ENCODE data around the gene POLR1H. TPM values are rescaled to one million over a fixed set of nuclear protein-coding genes. Genes with fewer than 3 reads are reported as not detected.

POLR1H gene
- total RNA-seq, 1 donor, result 21.4 TPM

DNA sequence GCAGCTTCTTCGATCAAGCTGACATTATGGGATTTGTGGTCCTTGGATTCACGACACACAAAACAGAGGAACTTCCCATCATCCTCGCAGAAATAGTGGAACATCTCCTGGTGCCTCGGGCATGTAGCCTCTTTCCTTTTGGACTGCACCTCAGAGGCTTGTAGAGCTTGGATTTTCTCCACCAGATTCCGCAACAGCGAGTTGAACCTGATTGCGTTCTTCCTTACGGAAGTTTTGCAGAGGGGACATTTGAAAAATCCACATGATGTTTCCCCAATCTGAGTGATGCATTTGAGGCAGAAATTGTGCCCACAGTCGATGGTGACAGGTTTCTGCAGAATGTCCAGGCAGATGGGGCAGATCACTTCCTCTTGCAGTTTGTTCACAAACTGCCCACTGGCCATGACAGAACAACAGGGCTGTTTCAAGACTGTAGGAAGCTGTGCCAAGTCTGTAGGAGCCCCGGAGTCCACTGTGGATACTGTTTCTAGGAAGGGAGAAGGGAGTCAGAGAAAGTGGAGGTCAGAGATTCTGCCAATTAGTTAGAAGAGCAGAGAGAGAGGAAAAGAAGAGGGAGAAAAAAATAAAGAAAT, 51.4 kb downstream of the POLR1H start:
- TF ChIP-seq, protein P1, sequence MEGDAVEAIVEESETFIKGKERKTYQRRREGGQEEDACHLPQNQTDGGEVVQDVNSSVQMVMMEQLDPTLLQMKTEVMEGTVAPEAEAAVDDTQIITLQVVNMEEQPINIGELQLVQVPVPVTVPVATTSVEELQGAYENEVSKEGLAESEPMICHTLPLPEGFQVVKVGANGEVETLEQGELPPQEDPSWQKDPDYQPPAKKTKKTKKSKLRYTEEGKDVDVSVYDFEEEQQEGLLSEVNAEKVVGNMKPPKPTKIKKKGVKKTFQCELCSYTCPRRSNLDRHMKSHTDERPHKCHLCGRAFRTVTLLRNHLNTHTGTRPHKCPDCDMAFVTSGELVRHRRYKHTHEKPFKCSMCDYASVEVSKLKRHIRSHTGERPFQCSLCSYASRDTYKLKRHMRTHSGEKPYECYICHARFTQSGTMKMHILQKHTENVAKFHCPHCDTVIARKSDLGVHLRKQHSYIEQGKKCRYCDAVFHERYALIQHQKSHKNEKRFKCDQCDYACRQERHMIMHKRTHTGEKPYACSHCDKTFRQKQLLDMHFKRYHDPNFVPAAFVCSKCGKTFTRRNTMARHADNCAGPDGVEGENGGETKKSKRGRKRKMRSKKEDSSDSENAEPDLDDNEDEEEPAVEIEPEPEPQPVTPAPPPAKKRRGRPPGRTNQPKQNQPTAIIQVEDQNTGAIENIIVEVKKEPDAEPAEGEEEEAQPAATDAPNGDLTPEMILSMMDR (IDR thresholded peaks at IDR 0.05; ENCODE audit: extremely low read depth, low read depth, low read length), result no peak
- H3K36me3 ChIP-seq (ENCODE audit: insufficient read depth, low read length), result no peaks in the 10 kb centered on the region
- no peak overlapping the region for H3K27ac ChIP-seq (ENCODE audit: low read depth, low read length)
- no peaks in the 10 kb centered on the region for H3K4me1 ChIP-seq (ENCODE audit: insufficient read depth, low read length)
- no peak overlapping the region for H2AFZ ChIP-seq (ENCODE audit: low read length)
- no peaks in the 10 kb centered on the region for H4K20me1 ChIP-seq (ENCODE audit: insufficient read depth, low read length)
- H3K4me2 ChIP-seq (ENCODE audit: insufficient read depth, low read length), result no peak overlapping the region
- peaks cover 51% of the 10 kb centered on the region for H3K27me3 ChIP-seq (ENCODE audit: insufficient read depth, low read length)
- no peak overlapping the region for H3K4me3 ChIP-seq (ENCODE audit: insufficient read depth, low read length)
- H3K79me2 ChIP-seq (ENCODE audit: insufficient read depth, low read length), result no peaks in the 10 kb centered on the region
- no peak for DNase-seq (ENCODE audit: insufficient read length, low spot score, missing footprints)
- H3K9me3 ChIP-seq (ENCODE audit: low read depth, low read length), result no peaks in the 10 kb centered on the region

DNA sequence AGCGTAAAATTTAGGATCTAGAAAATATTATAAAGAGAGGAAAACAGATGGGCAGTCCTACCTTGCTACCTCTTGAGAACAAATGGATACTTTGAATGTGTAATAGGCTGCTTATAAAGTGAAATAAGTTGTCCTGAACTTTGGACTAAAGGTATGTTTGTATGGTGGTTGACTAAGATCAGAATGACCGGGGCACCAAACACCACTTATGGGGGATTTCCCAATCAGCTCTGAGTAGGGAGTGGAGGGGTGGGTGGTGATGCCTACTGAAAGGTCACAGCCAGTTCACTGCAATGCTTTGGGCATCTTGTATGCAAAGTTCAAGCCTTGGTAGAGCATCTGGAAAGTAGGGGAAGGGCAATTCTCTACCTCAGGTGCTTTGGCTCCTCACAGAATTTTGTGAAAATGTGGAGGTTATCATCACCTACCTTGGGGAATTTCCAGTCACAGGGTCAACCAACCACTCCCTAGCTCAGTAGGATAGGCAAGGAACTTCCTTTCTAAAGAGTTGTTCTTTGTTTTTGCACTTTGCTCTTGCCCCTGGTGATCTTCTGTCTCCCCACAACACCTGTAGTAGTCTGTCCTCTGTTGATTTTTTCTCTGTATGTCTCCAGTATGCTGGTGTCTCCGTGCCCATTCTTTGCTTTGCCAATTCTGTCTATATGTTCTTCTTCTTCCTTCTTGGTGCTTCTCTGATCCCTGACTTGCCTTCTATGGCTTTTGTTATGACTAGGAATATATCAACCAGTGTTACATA, 52.1 kb downstream of the POLR1H start, which contains the start of gene TRIM31:
Gene TRIM31, minus strand, starts transcription at position 88 of the 757 bp plus-strand sequence. CDS start 285 bp downstream, outside the sequence.
- H3K27me3 ChIP-seq (ENCODE audit: insufficient read depth, low read length), result peaks cover 51% of the 10 kb centered on the region
- DNase-seq (ENCODE audit: insufficient read length, low spot score, missing footprints), result no peak
- H4K20me1 ChIP-seq (ENCODE audit: insufficient read depth, low read length), result no peaks in the 10 kb centered on the region
- no peaks in the 10 kb centered on the region for H3K4me1 ChIP-seq (ENCODE audit: insufficient read depth, low read length)
- no peak within 1 kb of the TSS for H3K4me2 ChIP-seq (ENCODE audit: insufficient read depth, low read length)
- H3K9me3 ChIP-seq (ENCODE audit: low read depth, low read length), result no peaks in the 10 kb centered on the region
- H3K79me2 ChIP-seq (ENCODE audit: insufficient read depth, low read length), result no peaks in the 10 kb centered on the region
- TF ChIP-seq, protein P1 (IDR thresholded peaks at IDR 0.05; ENCODE audit: extremely low read depth, low read depth, low read length), result no peak
- H2AFZ ChIP-seq (ENCODE audit: low read length), result no peak within 1 kb of the TSS
- no peak within 1 kb of the TSS for H3K4me3 ChIP-seq (ENCODE audit: insufficient read depth, low read length)
- no peaks in the 10 kb centered on the region for H3K36me3 ChIP-seq (ENCODE audit: insufficient read depth, low read length)
- no peak within 1 kb of the TSS for H3K27ac ChIP-seq (ENCODE audit: low read depth, low read length)

DNA sequence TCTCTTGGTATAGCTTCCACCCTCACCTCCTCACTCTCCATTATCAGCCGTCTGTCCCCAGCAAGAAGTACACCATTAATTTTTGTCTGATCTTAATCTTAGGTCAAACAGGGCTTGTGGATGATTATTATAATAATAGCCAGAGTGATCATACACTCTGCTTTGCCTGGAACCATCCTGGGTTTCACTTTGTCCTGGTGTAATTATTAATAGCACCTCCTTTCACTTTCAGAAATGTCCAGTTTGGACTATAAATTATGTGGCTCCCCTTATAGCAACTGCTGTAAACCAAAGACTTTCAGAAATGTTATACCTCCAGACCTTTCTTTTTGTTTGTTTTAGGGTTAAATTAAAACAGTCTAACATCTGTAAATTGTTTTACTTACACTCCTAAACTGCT, 52.8 kb downstream of the POLR1H start:
- Histone ChIP-seq H3K9me3 (ENCODE audit: low read depth, low read length) (no peaks in the 10 kb centered on the region), H3K27ac (ENCODE audit: low read depth, low read length) (no peak overlapping the region), H3K4me2 (ENCODE audit: insufficient read depth, low read length) (no peak overlapping the region), H4K20me1 (ENCODE audit: insufficient read depth, low read length) (no peaks in the 10 kb centered on the region), H3K4me3 (ENCODE audit: insufficient read depth, low read length) (no peak overlapping the region), H3K79me2 (ENCODE audit: insufficient read depth, low read length) (no peaks in the 10 kb centered on the region), H2AFZ (ENCODE audit: low read length) (no peak overlapping the region), H3K36me3 (ENCODE audit: insufficient read depth, low read length) (no peaks in the 10 kb centered on the region), H3K4me1 (ENCODE audit: insufficient read depth, low read length) (no peaks in the 10 kb centered on the region), H3K27me3 (ENCODE audit: insufficient read depth, low read length) (peaks cover 51% of the 10 kb centered on the region)
- TF ChIP-seq, protein P1 (IDR thresholded peaks at IDR 0.05; ENCODE audit: extremely low read depth, low read depth, low read length), result no peak
- DNase-seq (ENCODE audit: insufficient read length, low spot score, missing footprints), result no peak

Small RNAs within 50 kb of the gene (small RNA-seq; reads per million reads assigned to genes)
- not detected for gene RF02218
- not detected for gene RF02219
- gene RF02220, result not detected

Other genes starting within 250 kb of the POLR1H start
- gene HLA-G, start 233.4 kb upstream of the POLR1H start, total RNA-seq, result not detected in 2 replicates
- gene HLA-A, start 118.7 kb upstream of the POLR1H start, total RNA-seq, result 268 and 292 TPM in 2 replicates
- gene PPP1R11, start 5.9 kb downstream of the POLR1H start, total RNA-seq, result 35.1 TPM in 2 replicates
- gene RNF39, start 14.5 kb downstream of the POLR1H start, total RNA-seq, result not detected in 2 replicates
- gene TRIM31, start 51.8 kb downstream of the POLR1H start, total RNA-seq, result not detected in 2 replicates
- gene TRIM40, start 74.9 kb downstream of the POLR1H start, total RNA-seq, result not detected in 2 replicates
- not detected in 2 replicates for gene TRIM10, start 99.9 kb downstream of the POLR1H start, total RNA-seq
- not detected in 2 replicates for gene TRIM15, start 102.3 kb downstream of the POLR1H start, total RNA-seq
- 20.6 and 29.3 TPM in 2 replicates for gene TRIM26, start 152.1 kb downstream of the POLR1H start, total RNA-seq

Data from osteoblast (primary cell).